SK-N-SH treated with all-trans-retinoic acid at 6 μM for 48 hours (cell line): ENCODE results near the gene XRN2.

ENCODE experiments used
- BACH2 ChIP-seq: fragments of 250-450 bp; sonication (Bioruptor Pico); IDR thresholded peaks from 2 replicates; pipeline ENCODE4 v1.9.0; 2021; ENCODE audit warnings: mild to moderate bottlenecking, borderline replicate concordance
- CSDC2 ChIP-seq: fragments of 250-450 bp; sonication (Bioruptor Pico); IDR thresholded peaks from 2 replicates; pipeline ENCODE4 v1.5.0; 2020; ENCODE audit warnings: mild to moderate bottlenecking, moderate library complexity
- OSR1 ChIP-seq: fragments of 250-450 bp; sonication (Bioruptor Pico); IDR thresholded peaks from 2 replicates; pipeline ENCODE4 v1.8.0; 2022; ENCODE audit warnings: moderate library complexity, mild to moderate bottlenecking, inconsistent platforms
- SNAI2 ChIP-seq: fragments of 250-450 bp; sonication (Bioruptor Pico); IDR thresholded peaks from 2 replicates; pipeline ENCODE4 v1.5.0; 2020; ENCODE audit warnings: mild to moderate bottlenecking, moderate library complexity
- TCF4 ChIP-seq: fragments of 250-450 bp; sonication (Bioruptor Pico); IDR thresholded peaks from 2 replicates; pipeline ENCODE4 v1.8.0; 2021; ENCODE audit warnings: mild to moderate bottlenecking, moderate library complexity, borderline replicate concordance
- TOX ChIP-seq: fragments of 250-450 bp; sonication (Bioruptor Pico); IDR thresholded peaks from 2 replicates; pipeline ENCODE4 v1.8.0; 2021; ENCODE audit warnings: mild to moderate bottlenecking, moderate library complexity, borderline replicate concordance
- ZNF70 ChIP-seq: fragments of 450-650 bp; formaldehyde crosslinking; IDR thresholded peaks from 2 replicates; pipeline ENCODE4 v1.5.0; 2020; ENCODE audit warnings: mild to moderate bottlenecking, moderate library complexity
- TF ChIP-seq, protein P1 (sequence below): fragments of 250-450 bp; sonication (Bioruptor Pico); IDR thresholded peaks from 2 replicates; pipeline ENCODE4 v1.8.0; 2021; ENCODE audit warnings: low read depth, mild to moderate bottlenecking, moderate library complexity, borderline replicate concordance
- TF ChIP-seq, protein P2 (sequence below): fragments of 250-450 bp; sonication (Bioruptor Pico); IDR thresholded peaks from 2 replicates; pipeline ENCODE4 v1.5.1; 2021; ENCODE audit warnings: mild to moderate bottlenecking, moderate library complexity

DNA sequence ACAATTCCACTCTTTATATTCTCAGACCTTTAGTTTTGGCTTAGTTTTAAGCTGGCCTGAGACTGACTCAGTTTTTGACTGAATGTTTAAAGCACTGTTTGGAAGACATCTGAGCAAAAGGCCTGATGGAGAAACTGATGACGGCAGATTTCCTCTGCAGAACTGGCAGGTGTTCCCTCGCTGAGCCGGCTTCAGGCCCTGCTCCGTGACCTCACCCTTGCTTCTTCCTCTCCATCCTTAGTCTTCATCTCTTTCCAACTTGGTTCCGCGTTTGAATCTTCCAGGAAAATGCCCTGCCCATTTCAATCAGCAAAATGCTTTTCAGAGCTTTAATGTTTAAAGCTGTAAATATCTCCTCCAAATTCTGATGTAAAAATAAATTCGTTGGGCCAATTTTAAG lies 87.6 kb downstream of the XRN2 start:
- TF ChIP-seq TCF4 (CRISPR knock-in tag) (no peak), OSR1 (CRISPR knock-in tag) (no peak), SNAI2 (CRISPR knock-in tag) (no peak), ZNF70 (CRISPR knock-in tag) (no peak), BACH2 (no peak), CSDC2 (CRISPR knock-in tag) (no peak), TOX (CRISPR knock-in tag) (no peak)
- TF ChIP-seq, protein P1, sequence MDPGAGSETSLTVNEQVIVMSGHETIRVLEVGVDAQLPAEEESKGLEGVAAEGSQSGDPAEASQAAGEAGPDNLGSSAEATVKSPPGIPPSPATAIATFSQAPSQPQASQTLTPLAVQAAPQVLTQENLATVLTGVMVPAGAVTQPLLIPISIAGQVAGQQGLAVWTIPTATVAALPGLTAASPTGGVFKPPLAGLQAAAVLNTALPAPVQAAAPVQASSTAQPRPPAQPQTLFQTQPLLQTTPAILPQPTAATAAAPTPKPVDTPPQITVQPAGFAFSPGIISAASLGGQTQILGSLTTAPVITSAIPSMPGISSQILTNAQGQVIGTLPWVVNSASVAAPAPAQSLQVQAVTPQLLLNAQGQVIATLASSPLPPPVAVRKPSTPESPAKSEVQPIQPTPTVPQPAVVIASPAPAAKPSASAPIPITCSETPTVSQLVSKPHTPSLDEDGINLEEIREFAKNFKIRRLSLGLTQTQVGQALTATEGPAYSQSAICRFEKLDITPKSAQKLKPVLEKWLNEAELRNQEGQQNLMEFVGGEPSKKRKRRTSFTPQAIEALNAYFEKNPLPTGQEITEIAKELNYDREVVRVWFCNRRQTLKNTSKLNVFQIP (CRISPR knock-in tag), result no peak
- TF ChIP-seq, protein P2, sequence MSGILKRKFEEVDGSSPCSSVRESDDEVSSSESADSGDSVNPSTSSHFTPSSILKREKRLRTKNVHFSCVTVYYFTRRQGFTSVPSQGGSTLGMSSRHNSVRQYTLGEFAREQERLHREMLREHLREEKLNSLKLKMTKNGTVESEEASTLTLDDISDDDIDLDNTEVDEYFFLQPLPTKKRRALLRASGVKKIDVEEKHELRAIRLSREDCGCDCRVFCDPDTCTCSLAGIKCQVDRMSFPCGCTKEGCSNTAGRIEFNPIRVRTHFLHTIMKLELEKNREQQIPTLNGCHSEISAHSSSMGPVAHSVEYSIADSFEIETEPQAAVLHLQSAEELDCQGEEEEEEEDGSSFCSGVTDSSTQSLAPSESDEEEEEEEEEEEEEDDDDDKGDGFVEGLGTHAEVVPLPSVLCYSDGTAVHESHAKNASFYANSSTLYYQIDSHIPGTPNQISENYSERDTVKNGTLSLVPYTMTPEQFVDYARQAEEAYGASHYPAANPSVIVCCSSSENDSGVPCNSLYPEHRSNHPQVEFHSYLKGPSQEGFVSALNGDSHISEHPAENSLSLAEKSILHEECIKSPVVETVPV, result no peak
